Panc1 (cell line): ENCODE results near the gene FAM53B. TPM values are rescaled to one million over a fixed set of nuclear protein-coding genes. Genes with fewer than 3 reads are reported as not detected.
"Not testable (repeated sequence)": the region's sequence is repeated elsewhere in the genome, so short reads cannot be mapped to it uniquely, and the experiment has no call there.

Source experiments
- ATAC-seq: fragments of 200-7000 bp; cut with Tn5 transposase; 2 replicates; pipeline ENCODE4 v1.9.1; 2020; ENCODE audit warnings: mild to moderate bottlenecking, moderate library complexity
- BruUV-seq: library from RNA; stranded (reverse); fragments of 400-500 nt; replicated peaks from 2 replicates; lab custom pipeline; 2021; lab: Mats Ljungman, UMichigan
- CTCF ChIA-PET: fragments of 300-600 bp; sonication (Branson Sonifier 250); formaldehyde crosslinking; loops from one replicate; lab custom pipeline; 2022; ENCODE audit warnings: antibody characterized with exemption; lab: Charles Lee
- POLR2A ChIA-PET: fragments of 300-600 bp; sonication (Branson Sonifier 250); formaldehyde crosslinking; loops from one replicate; lab custom pipeline; 2022; ENCODE audit warnings: antibody characterized with exemption; lab: Charles Lee
- DNase-seq: peaks from one replicate; pipeline ENCODE4 v3.0.0-alpha.2; 2010; ENCODE audit warnings: low read depth, low spot score
- H3K27ac ChIP-seq: 2 replicates; pipeline ENCODE4 v1.5.1; 2011; ENCODE audit warnings: mild to moderate bottlenecking, low read length, inconsistent platforms
- H3K27me3 ChIP-seq: fragments of 200-500 bp; sonication (Bioruptor generic); 2 replicates; pipeline ENCODE4 v1.6.0; 2014; ENCODE audit warnings: low read length, inconsistent platforms; ENCODE audit not compliant: control insufficient read depth, insufficient read depth
- H3K36me3 ChIP-seq: fragments of 200-500 bp; sonication (Bioruptor generic); 2 replicates; pipeline ENCODE4 v1.5.1; 2014; ENCODE audit warnings: inconsistent platforms, mild to moderate bottlenecking, low read length, moderate library complexity; ENCODE audit not compliant: control insufficient read depth, insufficient read depth
- H3K4me1 ChIP-seq: 2 replicates; pipeline ENCODE4 v1.5.1; 2011; ENCODE audit warnings: inconsistent platforms, mild to moderate bottlenecking, low read length, moderate library complexity; ENCODE audit not compliant: control insufficient read depth, insufficient read depth
- H3K4me3 ChIP-seq, 2 experiments: 2 replicates each; pipeline ENCODE4 v1.5.1; 2011 to 2012; ENCODE audit warnings: low read depth in 2 of 2, low read length in 2 of 2, mild to moderate bottlenecking in 2 of 2, inconsistent platforms in 1 of 2, moderate library complexity in 1 of 2
- H3K9me3 ChIP-seq: fragments of 200-500 bp; sonication (Bioruptor generic); 2 replicates; pipeline ENCODE4 v1.5.1; 2014; ENCODE audit warnings: low read depth, mild to moderate bottlenecking, inconsistent platforms, low read length, moderate library complexity; ENCODE audit not compliant: control insufficient read depth, insufficient read depth
- CTCF ChIP-seq: fragments of 450-650 bp; IDR thresholded peaks from 2 replicates; pipeline ENCODE4 v1.5.1; 2017; ENCODE audit warnings: mild to moderate bottlenecking
- POLR2AphosphoS5 ChIP-seq: IDR thresholded peaks from 2 replicates; pipeline ENCODE4 v1.6.1; 2012; ENCODE audit warnings: mild to moderate bottlenecking, low read depth, low read length, moderate library complexity
- REST ChIP-seq, 2 experiments: IDR thresholded peaks; 2 replicates each; pipeline ENCODE4 v1.6.1; 2011 to 2012; ENCODE audit warnings: low read depth in 2 of 2, control low read depth in 1 of 2, low read length in 1 of 2, mild to moderate bottlenecking in 1 of 2, moderate library complexity in 1 of 2; ENCODE audit not compliant: insufficient read depth in 1 of 2
- SIN3A ChIP-seq: IDR thresholded peaks from 2 replicates; pipeline ENCODE4 v1.6.1; 2012; ENCODE audit warnings: low read depth, mild to moderate bottlenecking, low read length, moderate library complexity, borderline replicate concordance; ENCODE audit not compliant: insufficient read depth
- TCF7L2 ChIP-seq: IDR thresholded peaks from 2 replicates; pipeline ENCODE4 v1.6.1; 2011; ENCODE audit warnings: mild to moderate bottlenecking, low read depth, low read length, inconsistent platforms
- in situ Hi-C: cut with HindIII; loops from 2 replicates; pipeline ENCODE4 v1.10.0; 2016; ENCODE audit warnings: low sequenced_read_pairs, low pct_unique_long_range_greater_than_20kb
- intact Hi-C: fragments of 100-400 bp; cut with micrococcal nuclease; formaldehyde crosslinking; loops from one replicate; pipeline ENCODE4 v1.10.0; 2022; ENCODE audit not compliant: unreplicated experiment
- total RNA-seq: library from RNA; stranded (reverse); gene quantifications from one replicate; pipeline ENCODE4 v1.2.1, GENCODE V29; 2021; ENCODE audit not compliant: unreplicated experiment

FAM53B gene
- total RNA-seq, 1 experiment from 2014 or later: 42.5 TPM

- no peak overlapping the region for H3K27ac ChIP-seq
- H3K36me3 ChIP-seq: no peaks in the 10 kb centered on the region
- no peaks in the 10 kb centered on the region for H3K4me1 ChIP-seq
- no peak overlapping the region for H3K4me3 ChIP-seq
- no peaks in the 10 kb centered on the region for H3K27me3 ChIP-seq
- in situ Hi-C loops: no loop called here
- DNase-seq: no peak
- H3K9me3 ChIP-seq: no peaks in the 10 kb centered on the region
- TF ChIP-seq CTCF (no peak), POLR2AphosphoS5 (no peak), TCF7L2 (no peak), REST (IDR thresholded peaks at IDR 0.05; ENCODE audit: insufficient read depth in 1 of 2, low read depth in 2 of 2, low read length in 1 of 2) (no peak), SIN3A (no peak)
- ATAC-seq: no peak
- BruUV-seq: no TSS peak
- ChIA-PET POLR2A (no interaction called here), CTCF (no interaction called here)
- intact Hi-C loops: no loop called here
These were observed 154.6 kb downstream of the FAM53B start for GRCh38 chr10:124589491-124590041.

GRCh38 chr10:124588736-124589490 is 155.3 kb downstream of the FAM53B start:
- H3K4me3 ChIP-seq: no peak overlapping the region
- ChIA-PET CTCF (no interaction called here), POLR2A (no interaction called here)
- H3K27me3 ChIP-seq: no peaks in the 10 kb centered on the region
- TF ChIP-seq REST (IDR thresholded peaks at IDR 0.05; ENCODE audit: insufficient read depth in 1 of 2, low read depth in 2 of 2, low read length in 1 of 2) (no peak), SIN3A (no peak), POLR2AphosphoS5 (no peak), CTCF (no peak), TCF7L2 (no peak)
- no peaks in the 10 kb centered on the region for H3K4me1 ChIP-seq
- no peak overlapping the region for H3K27ac ChIP-seq
- intact Hi-C loops: no loop called here
- no peak for DNase-seq
- no TSS peak for BruUV-seq
- no peaks in the 10 kb centered on the region for H3K9me3 ChIP-seq
- ATAC-seq: no peak
- no peaks in the 10 kb centered on the region for H3K36me3 ChIP-seq
- in situ Hi-C loops: no loop called here

- H3K9me3 ChIP-seq, in situ Hi-C loops, ATAC-seq, CTCF ChIA-PET, H3K27ac ChIP-seq, BruUV-seq, H3K27me3 ChIP-seq, DNase-seq, intact Hi-C loops, H3K4me3 ChIP-seq, H3K36me3 ChIP-seq, H3K4me1 ChIP-seq: not testable (repeated sequence)
- POLR2A ChIA-PET: interaction anchor here (0.6 kb wide), 1 partner anchor 179 kb away, joined by 5 read pairs; no protein-coding TSS in a partner anchor
These were observed 155.8 kb downstream of the FAM53B start for GRCh38 chr10:124588341-124588735.
